HFF-Myc (cell line): ENCODE results near the gene IDI2.

Experiments
- DNase-seq: peaks from one replicate; pipeline ENCODE4 v3.0.0-alpha.2; 2011; ENCODE audit warnings: low read depth; ENCODE audit errors: extremely low read depth
- H3K4me3 ChIP-seq: replicated peaks from 2 replicates; pipeline ENCODE4 v1.5.1; 2011; ENCODE audit warnings: low read depth, mild to moderate bottlenecking, control low read depth, low read length
- CTCF ChIP-seq: IDR thresholded peaks from 2 replicates; pipeline ENCODE4 v1.5.1; 2012; ENCODE audit warnings: mild to moderate bottlenecking, low read depth, low read length, control low read depth; ENCODE audit errors: missing control alignments

IDI2 gene

GRCh38 chr10:997266-998022 lies 28.2 kb downstream of the IDI2 start:
- no peak for TF ChIP-seq CTCF
- no peak overlapping the region for H3K4me3 ChIP-seq
- no peak for DNase-seq

DNA sequence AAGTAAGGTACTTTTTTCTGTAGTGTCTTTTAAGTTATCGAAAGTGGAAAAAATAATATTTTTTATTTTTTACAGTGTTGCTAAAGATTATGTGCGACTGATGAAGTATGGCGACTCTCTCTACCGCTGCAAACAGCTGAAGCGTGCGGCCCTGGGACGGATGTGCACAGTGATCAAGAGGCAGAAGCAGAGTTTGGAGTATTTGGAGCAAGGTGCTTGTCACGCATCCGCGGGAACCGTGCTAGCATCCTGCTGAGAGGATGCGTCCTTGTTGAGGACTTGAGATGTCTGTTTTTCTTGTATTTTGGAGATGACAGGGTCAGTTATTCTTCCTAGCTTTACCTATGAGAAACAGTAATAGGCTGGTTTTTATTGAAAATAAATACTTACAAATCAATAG lies 29.6 kb downstream of the IDI2 start:
- no peak for TF ChIP-seq CTCF
- H3K4me3 ChIP-seq: no peak overlapping the region
- DNase-seq: no peak

DNA sequence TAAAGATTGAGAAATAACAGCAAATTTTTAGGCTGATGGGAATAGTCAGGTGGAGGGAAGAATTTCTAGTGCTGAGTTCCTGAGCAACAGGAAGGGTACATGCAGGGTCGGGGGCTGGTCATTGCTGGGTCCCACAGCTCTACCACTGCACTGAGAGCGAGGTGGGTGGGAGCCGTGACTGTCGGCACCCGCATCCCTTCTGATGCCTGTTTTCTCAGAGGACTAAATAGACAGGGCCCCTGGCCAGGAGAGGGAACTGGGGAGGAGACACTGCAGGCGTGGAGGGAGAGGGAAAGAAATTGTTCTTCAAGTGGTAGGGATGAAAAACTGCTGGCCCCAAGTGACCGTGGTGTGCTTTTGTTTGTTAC lies 30.1 kb downstream of the IDI2 start:
- DNase-seq: no peak
- no peak overlapping the region for H3K4me3 ChIP-seq
- TF ChIP-seq CTCF: no peak

DNA sequence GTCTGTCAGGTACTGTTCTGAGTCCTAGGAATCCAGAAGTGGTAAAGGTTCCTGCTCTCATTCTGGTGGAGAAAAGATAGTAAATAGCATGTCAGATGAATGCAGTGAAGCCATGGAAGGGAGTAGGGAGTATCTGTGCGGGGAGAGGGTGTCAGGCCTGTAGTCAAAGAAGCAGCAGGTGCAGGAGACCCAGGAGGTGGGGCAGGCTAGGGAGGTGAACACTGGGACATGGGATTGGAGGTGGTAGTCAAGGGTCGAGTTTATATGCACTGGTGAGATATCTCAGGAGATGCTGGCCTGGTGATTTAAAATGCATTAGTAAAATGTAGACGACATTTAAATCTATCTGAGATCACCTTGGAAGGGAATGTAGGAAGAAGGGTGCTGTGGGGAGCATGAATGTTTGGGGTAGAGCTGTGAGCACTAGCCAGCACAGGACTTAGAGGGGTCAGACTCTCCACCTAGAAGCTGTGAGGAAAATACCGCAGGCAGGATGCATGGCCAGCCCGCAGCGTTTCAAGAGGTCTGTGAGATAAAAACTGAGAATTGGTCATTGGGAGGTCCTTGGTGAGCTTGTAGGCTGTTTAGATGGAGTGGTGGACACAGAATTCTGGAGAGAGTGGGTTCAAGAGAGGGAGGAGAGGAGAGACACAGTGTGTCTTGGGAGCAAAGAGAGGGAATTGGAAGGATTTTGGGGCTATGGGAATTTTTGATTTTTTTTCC lies 30.7 kb downstream of the IDI2 start:
- TF ChIP-seq CTCF: no peak
- no peak for DNase-seq
- no peak overlapping the region for H3K4me3 ChIP-seq

GRCh38 chr10:992871-993270 lies 32.8 kb downstream of the IDI2 start:
- no peak overlapping the region for H3K4me3 ChIP-seq
- DNase-seq: no peak
- no peak for TF ChIP-seq CTCF

DNA sequence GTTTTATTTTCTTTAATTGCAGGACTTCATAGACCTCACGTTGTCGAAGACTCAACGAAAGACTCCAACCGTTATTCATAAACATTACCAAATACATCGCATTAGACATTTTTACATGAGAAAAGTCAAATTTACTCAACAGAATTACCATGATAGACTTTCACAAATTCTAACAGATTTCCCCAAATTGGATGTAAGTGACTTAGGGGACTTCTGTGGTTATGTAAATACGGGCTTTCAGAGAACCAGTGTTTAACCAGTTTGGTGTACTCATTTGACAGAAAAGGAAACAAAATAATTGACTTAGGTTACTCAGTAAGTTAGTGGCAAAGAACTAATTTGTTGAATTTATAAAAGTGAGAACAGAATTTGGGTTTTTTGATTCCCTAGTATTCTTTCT lies 33.2 kb downstream of the IDI2 start:
- H3K4me3 ChIP-seq: no peak overlapping the region
- no peak for TF ChIP-seq CTCF
- no peak for DNase-seq
